Tibial artery (tissue), 4 donors: ENCODE data around the gene PKN3.
A peak's percentile ranks its signal among the peaks of the same experiment; 100 is the strongest.

Experiments used
- DNase-seq, 2 donors: peaks; one replicate each; pipeline ENCODE4 v3.0.0-alpha.2; 2019
- H3K27ac ChIP-seq, 2 donors: fragments of 200-600 bp; sonication (generic) in 1 of 2; 1 replicate in 1 of 2; 2 replicates in 1 of 2; pipeline ENCODE4 v1.5.1; 2018 to 2019; ENCODE audit warnings: mild to moderate bottlenecking in 1 of 2
- H3K27me3 ChIP-seq, 2 donors: fragments of 200-600 bp; sonication (generic) in 1 of 2; one replicate each; pipeline versions ENCODE4 v1.5.1 to v1.6.0; 2016 to 2019
- H3K36me3 ChIP-seq, 3 donors: fragments of 200-600 bp; sonication (generic) in 2 of 3; one replicate each; pipeline ENCODE4 v1.5.1; 2016 to 2019; ENCODE audit warnings: mild to moderate bottlenecking in 2 of 3
- H3K4me1 ChIP-seq, 4 donors: fragments of 200-600 bp; sonication (generic) in 2 of 4; 1 replicate in 3 of 4; 2 replicates in 1 of 4; pipeline ENCODE4 v1.5.1; 2016 to 2019
- H3K4me3 ChIP-seq, 2 donors: fragments of 200-600 bp; sonication (generic) in 1 of 2; 1 replicate in 1 of 2; 2 replicates in 1 of 2; pipeline ENCODE4 v1.5.1; 2018 to 2019; ENCODE audit warnings: mild to moderate bottlenecking in 2 of 2
- H3K9me3 ChIP-seq, 3 donors: fragments of 200-600 bp; sonication (generic) in 1 of 3; one replicate each; pipeline ENCODE4 v1.5.1; 2016 to 2019
- CTCF ChIP-seq, 2 experiments: fragments of 200-600 bp in 1 of 2; fragments of 450-650 bp in 1 of 2; IDR thresholded peaks; one replicate each; pipeline ENCODE4 v1.5.1; 2017 to 2019; ENCODE audit warnings: antibody characterized with exemption in 2 of 2, mild to moderate bottlenecking in 1 of 2, moderate library complexity in 1 of 2
- intact Hi-C: fragments of 100-400 bp; cut with DNase I; formaldehyde crosslinking; loops from one replicate; pipeline ENCODE4 v1.15.0; 2023; ENCODE audit warnings: low total_unique reads

The PKN3 gene

GRCh38 chr9:128702445-128702948, at the start of gene PKN3:
TSS of gene PKN3 (plus strand) at chr9:128702503. CDS start at chr9:128702916, 413 bp downstream.
- peak within 1 kb of the TSS; percentile 72 for H3K4me3 ChIP-seq
- intact Hi-C loops: no loop called here
- peaks cover 0 to 21% (median 10%) of the 10 kb centered on the region in 4 donors for H3K4me1 ChIP-seq
- H3K36me3 ChIP-seq: no peaks in the 10 kb centered on the region
- no peaks in the 10 kb centered on the region for H3K9me3 ChIP-seq
- H3K27me3 ChIP-seq: no peaks in the 10 kb centered on the region
- peak within 1 kb of the TSS; percentile 70 to 80 for H3K27ac ChIP-seq
- peak; percentile 84 to 86 for TF ChIP-seq CTCF (IDR thresholded peaks at IDR 0.05)
- peak; percentile 80 to 90 for DNase-seq

- no peak for TF ChIP-seq CTCF (IDR thresholded peaks at IDR 0.05)
- DNase-seq: no peak
- H3K9me3 ChIP-seq: no peaks in the 10 kb centered on the region
- H3K4me3 ChIP-seq: no peak overlapping the region
- intact Hi-C loops: no loop called here
- H3K36me3 ChIP-seq: no peaks in the 10 kb centered on the region
- no peaks in the 10 kb centered on the region for H3K27me3 ChIP-seq
- peaks cover 0 to 10% (median 4%) of the 10 kb centered on the region in 4 donors for H3K4me1 ChIP-seq
- H3K27ac ChIP-seq: no peak overlapping the region
Observed at GRCh38 chr9:128653908-128654307, 48.4 kb upstream of the PKN3 start.

GRCh38 chr9:128654481-128654880, 47.8 kb upstream of the PKN3 start:
- TF ChIP-seq CTCF (IDR thresholded peaks at IDR 0.05): no peak
- H3K27me3 ChIP-seq: no peaks in the 10 kb centered on the region
- DNase-seq: no peak
- no peaks in the 10 kb centered on the region for H3K9me3 ChIP-seq
- H3K27ac ChIP-seq: no peak overlapping the region
- no peak overlapping the region for H3K4me3 ChIP-seq
- no peaks in the 10 kb centered on the region for H3K36me3 ChIP-seq
- peaks cover 0 to 10% (median 4%) of the 10 kb centered on the region in 4 donors for H3K4me1 ChIP-seq
- intact Hi-C loops: no loop called here

GRCh38 chr9:128656416-128657343, 45.6 kb upstream of the PKN3 start, which contains the start of gene DYNC2I2:
TSS of gene DYNC2I2 (minus strand) at chr9:128656847. CDS start at chr9:128656726, 121 bp downstream.
- Histone ChIP-seq H3K36me3 (no peaks in the 10 kb centered on the region), H3K9me3 (no peaks in the 10 kb centered on the region), H3K27me3 (no peaks in the 10 kb centered on the region), H3K27ac (peak within 1 kb of the TSS; percentile 96 to 97), H3K4me3 (peak within 1 kb of the TSS; percentile 61 to 66), H3K4me1 (peaks cover 0 to 10% (median 4%) of the 10 kb centered on the region in 4 donors)
- TF ChIP-seq CTCF (IDR thresholded peaks at IDR 0.05): no peak
- peak; percentile 93 to 97 for DNase-seq
- intact Hi-C loops: no loop called here

- Histone ChIP-seq H3K4me1 (peaks cover 0 to 10% (median 4%) of the 10 kb centered on the region in 4 donors), H3K9me3 (no peaks in the 10 kb centered on the region), H3K27me3 (no peaks in the 10 kb centered on the region), H3K36me3 (no peaks in the 10 kb centered on the region), H3K27ac (peak overlapping the region; percentile 96 to 97), H3K4me3 (peak overlapping the region; percentile 61 to 66)
- DNase-seq: no peak
- intact Hi-C loops: no loop called here
- TF ChIP-seq CTCF (IDR thresholded peaks at IDR 0.05): no peak
Observed at GRCh38 chr9:128657344-128657704, 45.0 kb upstream of the PKN3 start.
